ENCODE results near the gene IQCF5.

Gene IQCF5

DNA sequence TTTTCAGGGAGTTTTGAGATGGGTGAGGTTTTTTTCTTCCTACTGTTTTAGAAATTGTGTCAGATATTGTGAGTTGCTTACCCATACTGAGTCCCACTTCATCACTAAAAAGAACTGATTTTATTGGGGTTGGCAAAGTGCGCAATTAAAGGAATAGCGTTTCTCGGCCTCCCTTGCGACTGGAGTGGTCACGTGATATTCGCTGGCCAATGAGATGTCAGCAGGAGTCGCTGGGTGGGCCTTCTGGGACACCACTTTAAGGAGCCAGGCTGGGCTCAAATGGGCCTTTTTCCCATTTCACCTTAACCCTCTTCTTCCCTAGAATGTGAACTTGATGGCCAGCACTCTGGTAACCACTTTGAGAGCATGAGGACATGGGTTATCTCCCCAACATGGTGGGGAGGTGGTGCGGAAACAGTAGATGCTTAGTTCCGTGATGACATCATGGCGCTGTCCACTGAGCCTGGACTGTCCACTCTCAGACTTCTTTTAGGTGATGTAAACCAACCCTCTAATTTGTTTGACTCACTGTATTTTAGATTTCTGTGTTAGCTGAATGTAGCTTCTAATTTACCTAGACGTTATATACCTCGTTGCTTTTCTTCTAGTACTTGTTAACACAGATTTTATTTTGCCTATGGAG, 13.2 kb upstream of the IQCF5 start:
- Histone ChIP-seq H3K9ac (ENCODE audit: low read depth, low read length, poor library complexity) (no peak overlapping the region), H3K79me1 (ENCODE audit: low read depth, low read length) (no peaks in the 10 kb centered on the region)
- no CpG with 5 or more reads among the region's 12 CpGs for WGBS, 2 donors (ENCODE audit: extremely low coverage in 2 of 2, insufficient read length in 2 of 2, insufficient replicate concordance in 1 of 2)

DNA sequence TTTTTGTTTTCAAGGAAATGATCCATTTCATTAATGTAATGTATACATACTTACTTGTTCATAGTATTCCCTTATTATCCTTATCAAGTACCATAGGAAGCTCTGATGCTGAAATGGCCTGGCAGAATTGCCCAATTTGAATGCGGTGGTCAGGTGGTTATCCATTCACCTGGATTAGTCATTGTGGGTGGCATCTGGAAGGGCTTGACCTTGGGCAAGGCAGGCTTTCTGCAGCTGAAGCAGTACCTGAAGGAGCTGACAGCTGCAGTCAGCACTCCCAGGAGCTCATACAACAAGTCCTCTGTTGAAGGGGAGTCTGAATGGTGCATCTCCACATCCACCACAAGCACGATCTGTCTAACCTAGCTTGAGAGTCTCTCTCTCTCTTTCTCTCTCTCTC, 12.2 kb upstream of the IQCF5 start:
- H2BK120ac ChIP-seq (ENCODE audit: low read depth, low read length) = no peak overlapping the region
- H3K23ac ChIP-seq (ENCODE audit: low read depth, low read length, poor library complexity) = no peak overlapping the region
- no peak overlapping the region for H2AFZ ChIP-seq (ENCODE audit: low read length)
- H4K91ac ChIP-seq (ENCODE audit: low read depth, low read length, poor library complexity) = no peak overlapping the region
- no peak for DNase-seq (ENCODE audit: low spot score)
- no peak overlapping the region for H3K18ac ChIP-seq (ENCODE audit: low read length)
- H3K36me3 ChIP-seq (replicated peaks in 1 of 2; ENCODE audit: control insufficient read depth in 2 of 2, insufficient read depth in 2 of 2, low read length in 2 of 2) = no peaks in the 10 kb centered on the region
- no peak overlapping the region for H3K14ac ChIP-seq (ENCODE audit: low read length)
- H4K8ac ChIP-seq (ENCODE audit: low read depth, low read length) = no peak overlapping the region
- H3K4me2 ChIP-seq (ENCODE audit: insufficient read depth, low read length, poor library complexity, severe bottlenecking) = no peak overlapping the region
- no peak overlapping the region for H3K9ac ChIP-seq (ENCODE audit: low read depth, low read length, poor library complexity)
- peaks cover 0 to 10% (median 0%) of the 10 kb centered on the region in 3 experiments for H3K27me3 ChIP-seq (ENCODE audit: control insufficient read depth in 3 of 3, insufficient read depth in 3 of 3, low read depth in 1 of 3, low read length in 3 of 3)
- no peak overlapping the region for H2BK5ac ChIP-seq (ENCODE audit: low read length)
- no peak overlapping the region for H3K4ac ChIP-seq (ENCODE audit: low read length)
- no peak overlapping the region for H2BK15ac ChIP-seq (ENCODE audit: low read length)
- WGBS, 2 donors (ENCODE audit: extremely low coverage in 2 of 2, insufficient read length in 2 of 2, insufficient replicate concordance in 1 of 2) = no CpG with 5 or more reads among the region's 2 CpGs
- H2BK12ac ChIP-seq (ENCODE audit: low read length) = no peak overlapping the region
- no peak overlapping the region for H2AK5ac ChIP-seq (ENCODE audit: low read depth, low read length)
- H3K4me3 ChIP-seq (ENCODE audit: low read length in 2 of 2) = no peak overlapping the region
- no peak overlapping the region for H3K27ac ChIP-seq (replicated peaks; ENCODE audit: low read length)
- H3K79me1 ChIP-seq (ENCODE audit: low read depth, low read length) = no peaks in the 10 kb centered on the region
- H3K4me1 ChIP-seq (ENCODE audit: control insufficient read depth in 2 of 2, insufficient read depth in 1 of 2, low read depth in 1 of 2, low read length in 2 of 2) = peaks cover 0 to 2% of the 10 kb centered on the region in 2 donors
- no peaks in the 10 kb centered on the region for H3K9me3 ChIP-seq (replicated peaks in 1 of 2; ENCODE audit: control insufficient read depth in 2 of 2, insufficient read depth in 1 of 2, low read depth in 1 of 2, low read length in 2 of 2)

More for the DNA sequence above, 13.2 kb upstream of the IQCF5 start:
- Histone ChIP-seq H3K23ac (ENCODE audit: low read depth, low read length, poor library complexity) (no peak overlapping the region), H2AFZ (ENCODE audit: low read length) (no peak overlapping the region), H3K14ac (ENCODE audit: low read length) (no peak overlapping the region), H2BK5ac (ENCODE audit: low read length) (no peak overlapping the region), H4K91ac (ENCODE audit: low read depth, low read length, poor library complexity) (no peak overlapping the region), H3K27ac (replicated peaks; ENCODE audit: low read length) (no peak overlapping the region), H2BK15ac (ENCODE audit: low read length) (no peak overlapping the region), H3K9me3 (replicated peaks in 1 of 2; ENCODE audit: control insufficient read depth in 2 of 2, insufficient read depth in 1 of 2, low read depth in 1 of 2, low read length in 2 of 2) (no peaks in the 10 kb centered on the region), H4K8ac (ENCODE audit: low read depth, low read length) (no peak overlapping the region), H3K4me2 (ENCODE audit: insufficient read depth, low read length, poor library complexity, severe bottlenecking) (no peak overlapping the region), H3K36me3 (replicated peaks in 1 of 2; ENCODE audit: control insufficient read depth in 2 of 2, insufficient read depth in 2 of 2, low read length in 2 of 2) (no peaks in the 10 kb centered on the region), H2BK12ac (ENCODE audit: low read length) (no peak overlapping the region), H3K4me3 (ENCODE audit: low read length in 2 of 2) (no peak overlapping the region), H2BK120ac (ENCODE audit: low read depth, low read length) (no peak overlapping the region), H2AK5ac (ENCODE audit: low read depth, low read length) (no peak overlapping the region), H3K27me3 (ENCODE audit: control insufficient read depth in 3 of 3, insufficient read depth in 3 of 3, low read depth in 1 of 3, low read length in 3 of 3) (peaks cover 0 to 10% (median 0%) of the 10 kb centered on the region in 3 experiments), H3K4ac (ENCODE audit: low read length) (no peak overlapping the region), H3K4me1 (ENCODE audit: control insufficient read depth in 2 of 2, insufficient read depth in 1 of 2, low read depth in 1 of 2, low read length in 2 of 2) (peaks cover 0 to 4% of the 10 kb centered on the region in 2 donors), H3K18ac (ENCODE audit: low read length) (no peak overlapping the region)
- DNase-seq (ENCODE audit: low spot score) = no peak

DNA sequence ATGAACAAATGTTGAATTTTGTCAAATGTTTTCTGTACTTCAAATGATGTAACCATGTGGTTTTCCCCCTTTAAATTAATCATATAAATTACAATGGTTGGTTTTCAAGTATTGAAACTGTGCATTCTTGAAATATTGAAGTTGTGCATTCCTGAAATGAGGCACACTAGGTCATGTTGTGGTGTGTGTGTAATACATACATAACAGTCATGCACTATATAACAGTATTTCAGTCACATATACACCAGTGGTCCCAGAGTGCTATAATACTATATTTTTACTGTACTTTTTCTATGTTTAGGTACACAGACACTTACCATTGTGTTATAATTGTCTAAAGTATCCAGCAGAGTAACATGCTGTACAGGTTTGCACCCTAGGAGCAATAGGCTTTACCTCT, 11.0 kb upstream of the IQCF5 start:
- Histone ChIP-seq H3K4me3 (ENCODE audit: low read length in 2 of 2) (no peak overlapping the region), H3K18ac (ENCODE audit: low read length) (no peak overlapping the region), H4K8ac (ENCODE audit: low read depth, low read length) (no peak overlapping the region), H2BK15ac (ENCODE audit: low read length) (no peak overlapping the region), H3K79me1 (ENCODE audit: low read depth, low read length) (no peaks in the 10 kb centered on the region), H2BK120ac (ENCODE audit: low read depth, low read length) (no peak overlapping the region), H3K36me3 (replicated peaks in 1 of 2; ENCODE audit: control insufficient read depth in 2 of 2, insufficient read depth in 2 of 2, low read length in 2 of 2) (no peaks in the 10 kb centered on the region), H3K4ac (ENCODE audit: low read length) (no peak overlapping the region), H3K27me3 (ENCODE audit: control insufficient read depth in 3 of 3, insufficient read depth in 3 of 3, low read depth in 1 of 3, low read length in 3 of 3) (peaks cover 0 to 10% (median 0%) of the 10 kb centered on the region in 3 experiments), H3K9me3 (replicated peaks in 1 of 2; ENCODE audit: control insufficient read depth in 2 of 2, insufficient read depth in 1 of 2, low read depth in 1 of 2, low read length in 2 of 2) (no peaks in the 10 kb centered on the region), H3K4me1 (ENCODE audit: control insufficient read depth in 2 of 2, insufficient read depth in 1 of 2, low read depth in 1 of 2, low read length in 2 of 2) (no peaks in the 10 kb centered on the region), H2BK12ac (ENCODE audit: low read length) (no peak overlapping the region), H2AK5ac (ENCODE audit: low read depth, low read length) (no peak overlapping the region), H3K4me2 (ENCODE audit: insufficient read depth, low read length, poor library complexity, severe bottlenecking) (no peak overlapping the region), H2BK5ac (ENCODE audit: low read length) (no peak overlapping the region), H2AFZ (ENCODE audit: low read length) (no peak overlapping the region), H3K23ac (ENCODE audit: low read depth, low read length, poor library complexity) (no peak overlapping the region), H4K91ac (ENCODE audit: low read depth, low read length, poor library complexity) (no peak overlapping the region), H3K14ac (ENCODE audit: low read length) (no peak overlapping the region), H3K9ac (ENCODE audit: low read depth, low read length, poor library complexity) (no peak overlapping the region), H3K27ac (replicated peaks; ENCODE audit: low read length) (no peak overlapping the region)
- no peak for DNase-seq (ENCODE audit: low spot score)

GRCh38 chr3:51879937-51880336, 4.5 kb upstream of the IQCF5 start:
- WGBS, 2 donors (ENCODE audit: extremely low coverage in 2 of 2, insufficient read length in 2 of 2, insufficient replicate concordance in 1 of 2) = no CpG with 5 or more reads among the region's 2 CpGs
- Histone ChIP-seq H2BK5ac (ENCODE audit: low read length) (no peak overlapping the region), H4K8ac (ENCODE audit: low read depth, low read length) (no peak overlapping the region), H3K4me1 (ENCODE audit: control insufficient read depth in 2 of 2, insufficient read depth in 1 of 2, low read depth in 1 of 2, low read length in 2 of 2) (peaks cover 0 to 2% of the 10 kb centered on the region in 2 donors), H2BK15ac (ENCODE audit: low read length) (no peak overlapping the region), H3K79me1 (ENCODE audit: low read depth, low read length) (no peaks in the 10 kb centered on the region), H3K9me3 (replicated peaks in 1 of 2; ENCODE audit: control insufficient read depth in 2 of 2, insufficient read depth in 1 of 2, low read depth in 1 of 2, low read length in 2 of 2) (no peaks in the 10 kb centered on the region), H2BK12ac (ENCODE audit: low read length) (no peak overlapping the region), H3K14ac (ENCODE audit: low read length) (no peak overlapping the region), H2BK120ac (ENCODE audit: low read depth, low read length) (no peak overlapping the region), H3K4ac (ENCODE audit: low read length) (no peak overlapping the region), H2AK5ac (ENCODE audit: low read depth, low read length) (no peak overlapping the region), H3K18ac (ENCODE audit: low read length) (no peak overlapping the region), H2AFZ (ENCODE audit: low read length) (no peak overlapping the region), H3K27ac (replicated peaks; ENCODE audit: low read length) (no peak overlapping the region), H3K27me3 (ENCODE audit: control insufficient read depth in 3 of 3, insufficient read depth in 3 of 3, low read depth in 1 of 3, low read length in 3 of 3) (peaks cover 0 to 1% (median 0%) of the 10 kb centered on the region in 3 experiments), H3K9ac (ENCODE audit: low read depth, low read length, poor library complexity) (no peak overlapping the region), H3K36me3 (replicated peaks in 1 of 2; ENCODE audit: control insufficient read depth in 2 of 2, insufficient read depth in 2 of 2, low read length in 2 of 2) (no peaks in the 10 kb centered on the region), H4K91ac (ENCODE audit: low read depth, low read length, poor library complexity) (no peak overlapping the region), H3K23ac (ENCODE audit: low read depth, low read length, poor library complexity) (no peak overlapping the region), H3K4me3 (ENCODE audit: low read length in 2 of 2) (no peak overlapping the region), H3K4me2 (ENCODE audit: insufficient read depth, low read length, poor library complexity, severe bottlenecking) (no peak overlapping the region)
- DNase-seq (ENCODE audit: low spot score) = no peak

Measured in neuronal stem cell (in vitro differentiated cells).